ENCODE data around the gene MRPS18A. TPM values are rescaled to one million over a fixed set of nuclear protein-coding genes. Genes with fewer than 3 reads are reported as not detected.

Gene MRPS18A
- total RNA-seq, 4 donors from 2014 or later, result 30.7 to 47.4 (median 37.1) TPM

DNA sequence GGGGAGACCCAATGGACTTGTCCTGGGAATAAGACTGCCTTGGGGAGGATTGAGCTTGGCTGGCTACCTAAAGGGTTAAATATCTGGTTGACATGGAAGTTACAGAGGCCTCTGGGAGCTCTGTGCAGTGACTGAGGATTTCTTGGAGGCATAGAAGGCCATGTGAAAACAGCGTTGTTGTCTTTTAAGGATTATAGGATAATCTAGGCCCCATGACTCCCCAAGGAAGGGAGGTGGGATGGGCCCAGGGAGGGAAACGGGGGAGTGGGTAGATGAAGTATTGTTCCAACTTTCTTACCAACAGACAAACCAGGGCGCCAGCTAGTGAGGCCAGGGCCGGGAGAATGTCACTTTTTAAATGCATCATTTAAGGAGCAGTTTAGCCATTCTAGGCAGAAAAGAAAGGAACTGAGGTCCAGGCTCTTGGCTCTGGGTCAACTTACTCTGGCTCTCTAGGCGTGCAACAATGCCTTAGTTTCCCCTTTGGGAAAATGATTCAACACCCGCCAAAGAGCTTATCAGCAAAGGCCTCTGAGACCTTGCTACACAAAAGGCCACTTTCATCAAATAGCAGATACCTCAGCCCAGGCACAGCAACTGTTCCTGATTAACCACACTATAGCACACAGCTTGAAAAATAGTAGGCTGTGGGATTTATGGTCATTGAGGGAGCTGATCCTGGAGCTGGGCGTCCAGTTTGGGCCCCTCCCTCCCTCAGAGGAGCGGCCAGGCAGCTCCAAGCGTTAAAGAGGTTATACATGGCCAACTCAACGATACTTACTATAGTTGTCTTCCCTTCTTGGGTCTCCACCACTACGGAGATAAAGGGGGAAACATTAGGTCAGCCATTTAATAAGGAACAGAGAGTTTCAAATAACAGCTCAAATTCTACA, 7.0 kb downstream of the MRPS18A start:
- Histone ChIP-seq H3K4me1 (peaks cover 14 to 28% (median 18%) of the 10 kb centered on the region in 4 donors), H3K27me3 (no peaks in the 10 kb centered on the region), H3K4me3 (no peak overlapping the region), H3K9me3 (no peaks in the 10 kb centered on the region), H3K27ac (replicated peaks in 1 of 4) (no peak overlapping the region), H3K36me3 (peaks cover 36 to 70% (median 63%) of the 10 kb centered on the region in 4 donors)
- WGBS, result 85% methylated on average over 11 of the region's 11 CpGs
- TF ChIP-seq, protein P1, sequence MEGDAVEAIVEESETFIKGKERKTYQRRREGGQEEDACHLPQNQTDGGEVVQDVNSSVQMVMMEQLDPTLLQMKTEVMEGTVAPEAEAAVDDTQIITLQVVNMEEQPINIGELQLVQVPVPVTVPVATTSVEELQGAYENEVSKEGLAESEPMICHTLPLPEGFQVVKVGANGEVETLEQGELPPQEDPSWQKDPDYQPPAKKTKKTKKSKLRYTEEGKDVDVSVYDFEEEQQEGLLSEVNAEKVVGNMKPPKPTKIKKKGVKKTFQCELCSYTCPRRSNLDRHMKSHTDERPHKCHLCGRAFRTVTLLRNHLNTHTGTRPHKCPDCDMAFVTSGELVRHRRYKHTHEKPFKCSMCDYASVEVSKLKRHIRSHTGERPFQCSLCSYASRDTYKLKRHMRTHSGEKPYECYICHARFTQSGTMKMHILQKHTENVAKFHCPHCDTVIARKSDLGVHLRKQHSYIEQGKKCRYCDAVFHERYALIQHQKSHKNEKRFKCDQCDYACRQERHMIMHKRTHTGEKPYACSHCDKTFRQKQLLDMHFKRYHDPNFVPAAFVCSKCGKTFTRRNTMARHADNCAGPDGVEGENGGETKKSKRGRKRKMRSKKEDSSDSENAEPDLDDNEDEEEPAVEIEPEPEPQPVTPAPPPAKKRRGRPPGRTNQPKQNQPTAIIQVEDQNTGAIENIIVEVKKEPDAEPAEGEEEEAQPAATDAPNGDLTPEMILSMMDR (IDR thresholded peaks at IDR 0.05), result no peak
- TF ChIP-seq POLR2A (IDR thresholded peaks at IDR 0.05; ENCODE audit: low read depth) (no peak), EP300 (IDR thresholded peaks at IDR 0.05) (no peak), POLR2AphosphoS5 (IDR thresholded peaks at IDR 0.05) (no peak)
- no peak for DNase-seq (ENCODE audit: extremely low spot score)
- intact Hi-C loops (cut with DNase I), result no loop called here

DNA sequence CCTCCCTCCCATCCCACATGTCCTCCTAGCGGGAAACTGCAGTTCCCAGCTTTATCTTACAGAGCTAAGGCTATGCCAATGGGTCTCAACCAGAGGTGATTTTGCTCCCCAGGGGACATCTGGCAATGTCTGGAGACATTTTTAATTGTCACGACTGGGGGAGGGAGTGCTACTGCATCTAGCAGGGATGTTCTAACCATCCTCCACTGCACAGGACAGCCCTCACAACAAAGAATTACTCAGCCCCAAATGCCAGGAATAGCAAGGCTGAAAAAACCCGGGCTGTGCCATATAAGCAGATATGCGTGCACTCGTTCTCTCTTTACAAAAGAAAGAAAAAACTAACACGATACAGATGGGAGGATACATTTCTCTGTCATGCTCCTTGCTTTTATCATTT, 8.5 kb downstream of the MRPS18A start:
- Histone ChIP-seq H3K27ac (replicated peaks in 1 of 4) (no peak overlapping the region), H3K9me3 (no peaks in the 10 kb centered on the region), H3K36me3 (peaks cover 51 to 85% (median 78%) of the 10 kb centered on the region in 4 donors), H3K4me3 (no peak overlapping the region), H3K27me3 (no peaks in the 10 kb centered on the region), H3K4me1 (peaks cover 5 to 20% (median 10%) of the 10 kb centered on the region in 4 donors)
- intact Hi-C loops (cut with DNase I), result no loop called here
- no peak for DNase-seq (ENCODE audit: extremely low spot score)
- 92% methylated on average over 6 of the region's 6 CpGs for WGBS
- no peak for TF ChIP-seq EP300 (IDR thresholded peaks at IDR 0.05)
- TF ChIP-seq POLR2AphosphoS5 (IDR thresholded peaks at IDR 0.05), result no peak
- TF ChIP-seq POLR2A (IDR thresholded peaks at IDR 0.05; ENCODE audit: low read depth), result no peak
- TF ChIP-seq, protein P1 (IDR thresholded peaks at IDR 0.05), result no peak

DNA sequence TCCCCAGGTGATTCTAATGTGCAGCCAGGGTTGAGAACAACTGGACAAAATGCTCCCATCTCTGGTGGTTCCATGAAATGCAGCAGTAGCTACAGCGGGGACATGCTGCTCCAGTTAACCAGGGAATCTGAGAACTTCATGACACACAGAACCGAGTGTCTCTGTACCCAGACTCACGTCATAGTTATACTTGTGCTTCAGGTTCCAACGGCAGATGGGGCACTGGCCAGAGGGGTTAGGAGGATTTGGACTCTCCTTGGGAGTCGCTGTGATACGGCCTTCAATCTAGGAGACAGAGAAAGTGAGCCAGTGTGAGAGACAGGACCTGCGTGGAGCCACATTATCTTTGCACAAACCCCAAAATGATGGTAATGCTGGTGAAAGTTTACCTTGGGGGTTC, 9.2 kb downstream of the MRPS18A start:
- WGBS, result 91% methylated on average over 6 of the region's 7 CpGs
- no peak for DNase-seq (ENCODE audit: extremely low spot score)
- intact Hi-C loops (cut with DNase I), result no loop called here
- H3K27me3 ChIP-seq, result no peaks in the 10 kb centered on the region
- H3K27ac ChIP-seq (replicated peaks in 1 of 4), result no peak overlapping the region
- TF ChIP-seq, protein P1 (IDR thresholded peaks at IDR 0.05), result no peak
- no peak for TF ChIP-seq POLR2A (IDR thresholded peaks at IDR 0.05; ENCODE audit: low read depth)
- TF ChIP-seq EP300 (IDR thresholded peaks at IDR 0.05), result no peak
- no peak for TF ChIP-seq POLR2AphosphoS5 (IDR thresholded peaks at IDR 0.05)
- H3K9me3 ChIP-seq, result no peaks in the 10 kb centered on the region
- H3K36me3 ChIP-seq, result peaks cover 54 to 93% (median 85%) of the 10 kb centered on the region in 4 donors
- peaks cover 0 to 16% (median 7%) of the 10 kb centered on the region in 4 donors for H3K4me1 ChIP-seq
- H3K4me3 ChIP-seq, result no peak overlapping the region

DNA sequence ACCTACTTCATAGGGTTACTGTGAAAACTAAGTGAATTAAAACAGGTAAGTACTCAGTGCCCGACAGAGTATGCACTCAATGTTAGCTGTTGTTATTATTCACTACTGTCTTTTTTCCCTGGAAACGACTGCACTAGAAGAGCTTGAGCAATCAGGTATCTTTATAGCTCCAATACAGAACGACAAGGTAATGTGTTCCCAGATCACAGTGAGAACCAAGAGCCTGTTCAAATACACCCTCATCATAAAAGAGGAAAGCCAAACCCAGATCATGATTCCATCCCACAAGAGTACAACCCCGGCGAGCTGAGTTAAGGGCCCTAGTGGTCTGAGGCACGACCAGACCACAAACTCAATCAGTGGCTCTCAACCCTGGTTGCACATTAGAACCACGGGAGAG, 9.8 kb downstream of the MRPS18A start:
- H3K36me3 ChIP-seq, result peaks cover 54 to 96% (median 90%) of the 10 kb centered on the region in 4 donors
- WGBS, result 84% methylated on average over 7 of the region's 7 CpGs
- peaks cover 3 to 16% (median 8%) of the 10 kb centered on the region in 4 donors for H3K4me1 ChIP-seq
- H3K27ac ChIP-seq (replicated peaks in 1 of 4), result no peak overlapping the region
- DNase-seq (ENCODE audit: extremely low spot score), result no peak
- TF ChIP-seq, protein P1 (IDR thresholded peaks at IDR 0.05), result no peak
- TF ChIP-seq POLR2AphosphoS5 (IDR thresholded peaks at IDR 0.05) (no peak), POLR2A (IDR thresholded peaks at IDR 0.05; ENCODE audit: low read depth) (no peak), EP300 (IDR thresholded peaks at IDR 0.05) (no peak)
- no peak overlapping the region for H3K4me3 ChIP-seq
- intact Hi-C loops (cut with DNase I), result no loop called here
- H3K9me3 ChIP-seq, result no peaks in the 10 kb centered on the region
- H3K27me3 ChIP-seq, result no peaks in the 10 kb centered on the region
